Ishikawa (cell line): ENCODE measurements around the gene SYCE3.

Source experiments
- CREB1 ChIP-seq: IDR thresholded peaks from 2 replicates; pipeline ENCODE4 v1.6.1; 2012; ENCODE audit warnings: low read depth
- RAD21 ChIP-seq: IDR thresholded peaks from 2 replicates; pipeline ENCODE4 v1.6.1; 2012; ENCODE audit warnings: low read depth
- YY1 ChIP-seq: IDR thresholded peaks from 2 replicates; pipeline ENCODE4 v1.6.1; 2012; ENCODE audit warnings: low read depth
- TF ChIP-seq, protein P1 (sequence below): IDR thresholded peaks from 2 replicates; pipeline ENCODE4 v1.6.1; 2012

GRCh38 chr22:50576806-50577696 lies 14.3 kb upstream of the SYCE3 start:
- TF ChIP-seq CREB1 (no peak), YY1 (no peak), RAD21 (no peak)
- TF ChIP-seq, protein P1, sequence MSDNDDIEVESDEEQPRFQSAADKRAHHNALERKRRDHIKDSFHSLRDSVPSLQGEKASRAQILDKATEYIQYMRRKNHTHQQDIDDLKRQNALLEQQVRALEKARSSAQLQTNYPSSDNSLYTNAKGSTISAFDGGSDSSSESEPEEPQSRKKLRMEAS: 0 out of 2 replicates have a peak, but pooled peaks have one; percentile 21
